ENCODE results near the gene VDAC1.
A peak's percentile ranks its signal among the peaks of the same experiment; 100 is the strongest.
"Not testable (repeated sequence)": the region's sequence is repeated elsewhere in the genome, so short reads cannot be mapped to it uniquely, and the experiment has no call there.

VDAC1 gene

GRCh38 chr5:133967698-133968203 lies 37.0 kb downstream of the VDAC1 start:
- DNase-seq (ENCODE audit: low spot score), result no peak

GRCh38 chr5:133967124-133967523 lies 37.7 kb downstream of the VDAC1 start:
- no peak for DNase-seq (ENCODE audit: low spot score)

DNA sequence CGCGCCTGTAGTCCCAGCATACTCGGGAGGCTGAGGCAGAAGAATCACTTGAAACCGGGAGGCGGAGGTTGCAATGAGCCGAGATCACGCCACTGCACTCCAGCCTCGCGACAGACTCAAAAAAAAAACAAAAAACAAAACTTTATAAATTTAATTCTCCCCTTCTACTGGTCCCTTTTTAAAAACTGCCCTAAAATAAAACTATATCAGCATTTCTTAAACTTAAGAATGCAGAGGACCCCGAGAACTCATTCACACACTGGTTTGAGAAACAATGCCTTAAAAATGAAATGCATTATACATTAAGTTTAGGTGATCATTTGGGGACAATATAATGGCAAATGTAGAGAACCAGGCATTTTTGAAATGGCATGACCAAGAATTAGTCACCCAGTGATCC lies 38.7 kb downstream of the VDAC1 start:
- DNase-seq (ENCODE audit: low spot score), result no peak

- no peak for DNase-seq (ENCODE audit: low spot score)
Observed at GRCh38 chr5:133963493-133964128, 41.2 kb downstream of the VDAC1 start.

- no peak for DNase-seq (ENCODE audit: low spot score)
Observed at GRCh38 chr5:133962801-133963476, 41.8 kb downstream of the VDAC1 start.

- DNase-seq (ENCODE audit: low spot score), result no peak
Observed at GRCh38 chr5:133962131-133962530, 42.6 kb downstream of the VDAC1 start.

DNA sequence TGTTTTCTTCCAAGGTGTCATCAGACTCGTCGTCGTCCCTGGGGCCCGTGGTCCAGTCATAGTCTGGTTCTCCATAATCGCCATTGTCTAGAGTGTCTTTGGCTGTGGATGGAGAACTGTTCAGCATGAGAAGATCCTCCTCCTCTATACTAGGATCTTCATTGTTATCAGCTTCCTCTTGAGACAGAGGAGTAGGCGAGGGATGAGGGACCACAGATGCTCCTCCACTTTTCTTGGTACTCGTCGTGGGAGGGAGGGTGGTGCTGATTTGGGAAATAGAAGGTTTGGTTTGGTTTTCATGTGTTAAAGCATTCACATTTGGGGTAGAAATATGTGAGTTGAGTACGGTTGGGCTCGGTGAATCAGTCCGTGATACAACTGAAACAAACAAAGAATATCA lies 45.1 kb downstream of the VDAC1 start:
- DNase-seq (ENCODE audit: low spot score), result no peak

- no peak for DNase-seq (ENCODE audit: low spot score)
Observed at GRCh38 chr5:133957591-133957990, 47.2 kb downstream of the VDAC1 start.

DNA sequence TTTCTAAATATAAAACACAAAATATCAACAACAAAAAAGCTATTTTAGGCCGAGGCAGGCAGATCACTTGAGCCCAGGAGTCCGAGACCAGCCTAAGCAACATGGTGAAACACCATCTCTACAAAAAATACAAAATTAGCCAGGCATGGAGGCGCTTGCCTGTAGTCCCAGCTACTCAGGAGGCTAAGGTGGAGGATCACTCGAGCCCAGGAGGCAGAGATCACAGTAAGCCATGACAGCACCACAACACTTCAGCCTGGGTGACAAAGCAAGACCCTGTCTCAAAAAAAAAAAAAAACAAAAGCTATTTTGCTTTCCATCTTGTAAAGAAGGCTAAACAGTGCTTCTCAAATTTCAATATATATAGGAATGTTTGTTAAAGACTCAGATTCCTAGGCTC lies 47.7 kb downstream of the VDAC1 start:
- DNase-seq (ENCODE audit: low spot score), result no peak

DNA sequence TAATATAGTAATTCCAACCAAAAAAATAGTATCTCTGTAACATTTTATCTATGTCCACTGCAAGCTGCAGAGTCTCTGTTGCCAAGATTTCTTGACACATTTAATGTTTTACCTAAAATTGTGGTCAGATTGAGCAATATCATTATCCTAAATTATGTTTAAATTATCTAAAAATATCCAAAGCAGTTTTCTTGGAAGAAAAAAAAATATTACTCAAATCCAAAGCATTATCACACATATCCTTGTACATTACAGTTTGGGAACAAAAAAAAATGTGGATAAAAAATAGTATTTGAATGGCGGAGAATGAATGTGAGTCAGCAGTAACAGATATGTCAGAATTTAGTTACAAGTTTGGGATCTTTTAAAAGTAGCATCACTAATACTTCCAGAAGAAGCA lies 48.6 kb downstream of the VDAC1 start:
- not testable (repeated sequence) for DNase-seq (ENCODE audit: low spot score)

- no peak for DNase-seq (ENCODE audit: low spot score)
Observed at GRCh38 chr5:133953568-133954145, 51.1 kb downstream of the VDAC1 start.

GRCh38 chr5:133952729-133953567 lies 51.8 kb downstream of the VDAC1 start:
- DNase-seq (ENCODE audit: low spot score), result no peak

DNA sequence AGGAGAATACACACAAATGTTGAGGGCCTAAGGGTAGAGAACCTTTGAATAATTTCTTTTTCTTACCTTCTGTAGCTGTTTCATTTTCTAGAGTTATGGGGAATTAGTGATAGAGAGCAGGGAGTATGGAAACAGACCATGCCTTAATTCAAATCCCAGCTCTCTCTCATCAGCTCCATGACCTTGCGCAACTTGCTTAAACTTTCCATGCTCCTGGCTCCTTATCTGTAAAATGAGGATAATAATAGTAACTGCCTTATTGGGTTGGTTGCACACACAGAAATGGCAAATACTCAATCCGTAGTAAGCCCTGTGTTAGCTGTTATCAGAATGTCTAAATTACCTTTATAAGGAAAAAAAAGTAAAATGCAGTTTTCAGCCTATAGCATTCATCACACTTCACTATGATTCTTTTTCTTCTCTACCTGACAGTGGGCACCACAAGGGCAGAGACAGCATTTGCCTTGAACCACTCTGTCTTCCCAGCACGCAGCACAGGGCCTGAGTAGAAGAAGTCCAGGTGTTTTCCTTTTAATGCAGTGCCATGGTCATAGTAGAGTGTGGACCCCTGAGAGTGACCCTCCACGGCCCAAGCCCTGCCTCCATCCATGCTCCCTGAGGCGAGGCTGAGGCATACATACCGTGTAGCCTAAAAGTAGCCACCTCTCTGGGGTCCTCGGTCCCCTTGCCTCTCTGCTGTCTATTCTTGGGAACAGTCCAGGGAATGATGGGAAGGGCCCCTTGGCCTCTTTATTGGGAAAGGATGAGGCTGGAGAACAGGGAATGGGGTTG lies 53.8 kb downstream of the VDAC1 start:
- no peak for DNase-seq (ENCODE audit: low spot score)

GRCh38 chr5:133948721-133949120 lies 56.1 kb downstream of the VDAC1 start:
- no peak for DNase-seq (ENCODE audit: low spot score)

DNA sequence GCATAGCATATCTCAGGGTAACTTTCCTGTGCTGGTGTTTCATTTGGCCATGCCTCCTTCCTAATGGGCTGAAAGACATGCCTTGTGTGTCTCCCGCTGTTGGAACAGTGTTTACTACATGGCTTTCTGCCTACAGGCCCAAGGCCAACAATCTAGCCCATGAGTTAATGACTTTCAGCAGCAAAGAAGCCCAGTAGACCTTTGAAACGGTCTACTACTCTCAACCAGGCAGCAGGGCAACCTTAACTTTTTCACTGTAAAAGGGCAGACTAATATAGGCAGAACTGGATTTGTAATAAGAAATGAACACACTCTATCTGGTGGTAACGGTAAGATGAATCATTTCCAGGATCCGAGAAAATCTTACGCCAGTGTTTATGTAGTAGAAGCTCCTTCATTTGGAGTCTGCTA lies 57.3 kb downstream of the VDAC1 start:
- DNase-seq (ENCODE audit: low spot score), result no peak

DNA sequence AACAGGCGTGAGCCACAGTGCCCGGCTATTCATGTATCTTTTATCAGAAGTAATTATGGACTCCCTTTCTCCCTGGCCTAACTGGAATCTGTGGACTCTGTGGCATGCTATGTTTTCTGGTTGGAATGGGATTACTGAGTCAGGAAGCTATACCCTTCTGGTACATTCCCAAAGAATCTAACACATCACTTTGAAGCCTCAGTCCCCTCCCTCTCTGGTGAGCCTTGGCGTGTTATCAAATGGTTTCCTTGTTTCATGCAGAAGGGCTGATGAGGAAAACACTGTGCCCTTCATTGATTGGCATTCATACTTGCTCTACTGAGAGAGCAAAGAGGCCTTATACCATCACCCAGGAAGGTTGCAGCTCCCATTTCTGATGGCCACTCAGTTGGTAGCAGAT lies 59.2 kb downstream of the VDAC1 start:
- no peak for DNase-seq (ENCODE audit: low spot score)

DNA sequence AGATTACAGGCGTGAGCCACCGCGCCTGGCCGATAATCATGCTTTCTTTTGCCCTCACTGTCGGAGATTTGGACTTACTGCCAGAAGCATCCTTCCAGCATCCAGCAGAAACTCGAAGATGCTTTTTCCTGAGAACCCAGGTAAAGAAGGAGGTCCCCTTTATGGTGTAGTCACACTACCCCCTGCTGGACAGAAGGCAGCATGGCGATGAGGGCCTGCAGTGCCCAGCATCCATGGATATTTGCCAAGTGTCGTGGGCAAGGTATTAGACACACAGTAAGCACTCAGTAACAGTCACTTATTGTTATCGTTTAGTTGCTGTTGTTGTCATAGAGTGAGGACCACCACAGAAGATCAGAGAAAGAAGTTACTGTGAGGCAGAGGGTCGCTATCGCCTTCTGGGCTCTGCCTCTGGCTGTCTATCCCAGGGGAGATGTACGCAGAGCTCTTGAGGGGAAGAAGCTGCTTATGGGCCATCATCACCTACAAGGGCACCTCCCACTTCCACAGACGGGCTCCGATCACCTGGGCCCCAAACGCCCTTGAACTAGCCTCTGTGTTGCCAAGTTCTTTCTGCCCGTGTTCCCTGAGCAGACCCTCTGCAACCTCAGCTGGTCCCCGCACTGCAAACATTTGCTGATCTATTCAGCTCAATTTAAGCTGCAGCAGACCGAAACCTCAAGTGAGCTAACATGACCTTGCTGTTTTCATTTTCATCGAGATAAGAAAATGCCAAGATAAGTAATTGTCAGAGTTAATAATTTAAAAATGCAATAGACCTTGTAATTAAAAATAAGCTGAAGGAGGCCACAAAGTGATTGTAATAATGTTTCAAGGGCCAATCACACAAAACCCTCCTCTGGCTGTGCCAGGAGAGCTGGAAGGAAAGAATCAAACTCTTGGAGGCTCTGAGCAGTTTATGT lies 60.3 kb downstream of the VDAC1 start:
- DNase-seq (ENCODE audit: low spot score), result peak; percentile 76

GRCh38 chr5:133943475-133943817 lies 61.3 kb downstream of the VDAC1 start:
- no peak for DNase-seq (ENCODE audit: low spot score)

DNA sequence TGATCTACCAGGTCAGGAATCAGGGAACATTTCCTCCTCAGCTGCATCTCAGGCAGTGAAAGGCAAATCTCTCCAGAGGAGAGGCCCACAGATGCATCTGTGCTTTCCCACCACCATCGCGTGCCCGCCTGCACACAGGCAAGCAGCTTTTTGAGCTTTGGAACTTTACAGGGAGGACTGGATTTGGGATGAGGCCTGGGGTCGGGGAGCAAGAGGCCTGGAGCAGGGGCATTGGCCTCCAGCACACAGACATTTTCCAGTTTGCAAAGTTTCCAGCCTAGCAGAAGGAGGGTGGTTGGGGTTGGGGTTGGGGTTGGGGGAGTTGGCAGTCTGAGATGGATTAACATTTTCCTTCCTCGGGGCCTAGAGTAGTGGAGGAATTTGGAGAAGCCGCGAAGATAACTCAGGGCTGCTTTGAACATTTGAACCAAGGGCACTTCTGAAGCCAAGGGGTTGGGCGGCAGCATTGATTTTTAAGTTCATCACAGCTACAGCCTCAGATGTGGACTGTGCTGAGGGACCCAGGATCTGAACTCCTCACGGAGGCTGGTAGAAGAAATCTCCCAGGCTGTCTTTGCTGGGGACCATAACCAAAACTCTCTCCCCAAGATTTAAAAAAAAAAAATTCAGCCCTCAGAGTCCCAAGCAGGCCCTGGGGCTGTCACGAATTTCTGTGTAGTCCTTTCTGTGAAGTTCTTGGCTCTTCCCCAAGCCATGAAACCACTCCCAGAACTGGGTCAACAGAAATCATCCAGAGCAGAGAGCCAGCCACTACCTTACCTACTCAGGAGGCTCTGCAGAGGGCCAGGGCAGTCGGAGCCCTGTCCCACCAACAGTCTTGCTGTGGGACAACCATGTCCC lies 61.9 kb downstream of the VDAC1 start:
- no peak for DNase-seq (ENCODE audit: low spot score)

Data from NAMALWA (cell line).